Measurements from ENCODE around the gene PTPRB.

The PTPRB gene

GRCh38 chr12:70637303-70638085 is at the start of gene PTPRB:
PTPRB (minus strand) TSS chr12:70637429; CDS start chr12:70637395, 34 bp downstream.
- no peak for DNase-seq (ENCODE audit: low read depth)

DNA sequence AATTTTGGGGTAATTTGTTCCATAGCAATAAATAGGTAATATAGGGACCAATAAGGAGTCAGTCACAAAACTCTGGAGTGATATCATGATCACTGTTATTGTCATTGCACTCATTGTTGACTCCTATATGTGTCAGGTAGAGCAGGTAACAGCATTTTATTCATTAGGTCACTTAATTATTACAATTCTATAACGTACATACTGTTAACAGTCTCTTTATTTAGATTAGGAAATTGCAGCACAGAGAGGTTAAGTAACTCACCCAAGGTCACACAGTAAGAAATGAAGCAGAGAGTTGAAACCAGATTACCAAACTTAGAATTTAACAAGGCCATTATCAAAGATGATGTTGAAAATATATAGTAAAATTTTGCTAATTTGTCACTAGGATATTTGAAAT is 49.7 kb upstream of the PTPRB start:
- DNase-seq (ENCODE audit: low read depth) = no peak

- no peak for DNase-seq (ENCODE audit: low read depth)
These were observed 49.1 kb upstream of the PTPRB start for GRCh38 chr12:70686299-70686698.

DNA sequence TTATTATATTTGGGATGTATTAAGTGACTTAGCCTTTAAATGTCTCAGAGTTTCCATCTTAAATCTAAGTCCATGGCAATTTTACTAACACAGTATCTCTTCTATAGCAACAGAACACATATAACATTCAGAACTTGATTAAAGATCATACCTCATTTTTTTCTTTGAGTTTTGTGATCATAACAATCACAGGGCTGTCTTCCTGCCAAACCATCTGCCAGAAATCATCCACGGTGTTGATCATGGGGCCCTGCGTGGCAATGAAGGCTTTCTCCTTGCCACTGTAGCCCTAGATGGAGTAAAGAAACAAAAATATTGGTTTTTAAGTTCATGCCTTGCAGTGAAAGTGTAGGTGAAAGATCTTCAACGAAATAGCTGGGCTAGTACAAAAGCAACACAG is 46.7 kb upstream of the PTPRB start:
- DNase-seq (ENCODE audit: low read depth) = no peak

GRCh38 chr12:70671698-70672097 is 34.5 kb upstream of the PTPRB start:
- DNase-seq (ENCODE audit: low read depth) = no peak

DNA sequence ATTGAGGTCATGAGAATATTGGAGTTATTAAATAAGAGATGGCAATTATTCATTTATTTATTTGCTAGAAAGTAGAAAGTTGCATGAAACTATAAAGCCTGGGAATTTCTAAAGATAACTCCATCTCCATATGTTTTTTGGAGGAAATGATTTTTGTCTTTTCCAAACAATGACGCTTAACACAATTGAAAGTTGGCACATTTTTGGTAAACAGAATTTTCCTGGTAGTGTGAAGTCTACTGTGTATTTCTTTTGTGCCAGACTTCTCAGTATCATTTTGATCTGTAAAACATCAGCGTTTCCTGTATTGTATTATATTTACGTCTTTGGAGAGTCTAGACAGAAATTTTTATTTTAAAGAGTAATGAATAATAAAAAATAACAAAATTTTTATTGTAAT is 33.7 kb upstream of the PTPRB start:
- no peak for DNase-seq (ENCODE audit: low read depth)

DNA sequence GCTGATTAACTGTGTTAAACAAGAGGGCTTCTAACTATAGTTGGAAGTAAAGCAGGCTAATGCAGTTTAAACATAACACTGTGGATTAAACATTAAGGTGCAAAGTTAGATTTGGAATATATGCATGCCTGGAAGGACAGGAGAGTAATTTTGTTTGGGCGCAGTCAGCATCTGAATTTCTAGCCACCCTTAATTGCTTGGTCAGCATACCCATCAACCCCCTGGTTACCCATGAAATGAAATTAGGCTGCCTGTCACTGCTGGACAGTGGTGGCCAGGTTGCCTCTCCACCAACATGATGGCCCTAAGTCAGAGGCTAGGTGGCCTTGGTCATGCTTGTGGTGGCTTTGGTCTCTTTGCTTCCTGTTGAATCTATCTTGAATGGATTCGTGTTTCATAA is 30.0 kb upstream of the PTPRB start:
- no peak for DNase-seq (ENCODE audit: low read depth)

DNA sequence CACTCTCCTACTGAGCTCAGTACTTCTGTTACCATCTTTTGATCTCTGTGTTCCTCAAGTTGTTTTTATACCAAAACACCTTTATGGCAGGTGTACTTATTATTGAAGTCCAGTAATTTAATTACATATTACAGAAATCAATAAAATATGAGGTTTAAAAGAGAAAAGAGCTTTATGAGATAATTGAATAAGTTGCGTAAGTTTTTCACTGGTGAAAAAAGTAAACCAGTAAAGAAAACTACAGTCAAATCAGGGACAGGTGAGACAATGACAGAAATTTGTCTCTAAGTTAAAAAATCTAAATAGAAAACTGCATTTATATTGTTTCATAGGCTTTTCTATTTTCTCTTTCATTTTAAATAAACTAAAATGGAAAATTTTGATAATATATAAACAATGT is 29.1 kb upstream of the PTPRB start:
- DNase-seq (ENCODE audit: low read depth) = no peak

GRCh38 chr12:70664465-70664881 is 27.2 kb upstream of the PTPRB start:
- DNase-seq (ENCODE audit: low read depth) = no peak

DNA sequence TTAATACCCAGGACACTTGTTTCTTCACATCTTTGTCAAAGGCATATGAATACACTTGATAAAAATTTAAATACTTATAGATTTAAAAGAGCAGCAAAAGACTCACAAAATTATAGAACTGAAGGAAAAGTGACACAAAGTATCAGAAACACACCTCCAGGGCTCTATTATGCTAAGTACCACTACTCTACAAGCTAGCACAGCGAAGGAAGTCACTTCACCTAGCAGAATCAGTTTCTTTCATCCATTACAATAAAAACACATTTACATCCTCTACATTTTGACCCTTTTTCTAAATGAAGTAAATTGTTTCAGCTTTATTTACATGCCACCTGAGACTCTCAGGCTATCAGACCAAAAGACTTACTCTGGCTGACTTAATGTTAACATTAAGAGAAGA is 26.6 kb upstream of the PTPRB start:
- DNase-seq (ENCODE audit: low read depth) = no peak

- no peak for DNase-seq (ENCODE audit: low read depth)
These were observed 24.4 kb upstream of the PTPRB start for GRCh38 chr12:70661466-70662161.

DNA sequence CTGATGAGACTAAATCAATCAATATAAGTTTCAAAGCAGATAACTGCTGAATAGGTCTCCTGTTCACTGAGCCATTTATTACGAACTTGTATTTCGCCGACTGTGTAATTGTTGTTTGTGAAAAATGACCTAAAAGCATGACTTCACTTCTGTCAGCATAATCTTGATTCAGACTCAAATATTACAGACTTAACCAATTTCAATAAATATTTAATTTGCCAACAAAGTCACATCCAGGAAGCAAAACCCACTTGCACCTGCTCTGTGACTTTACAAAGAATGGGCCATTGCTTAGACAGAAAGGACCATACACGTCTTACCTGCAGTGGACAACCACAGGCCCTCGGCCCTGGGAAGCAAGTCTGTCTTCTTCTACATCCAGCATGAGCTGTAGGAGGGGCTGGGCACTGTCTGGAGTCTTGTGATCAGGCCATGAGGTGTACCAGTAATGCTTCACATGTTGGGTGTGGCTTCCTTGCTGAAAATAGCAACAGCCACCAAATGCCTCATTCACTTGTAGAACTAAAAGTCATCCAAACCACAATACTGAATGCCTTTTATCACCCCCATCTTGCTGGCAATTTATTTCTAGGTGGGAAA is 23.5 kb upstream of the PTPRB start:
- DNase-seq (ENCODE audit: low read depth) = no peak

DNA sequence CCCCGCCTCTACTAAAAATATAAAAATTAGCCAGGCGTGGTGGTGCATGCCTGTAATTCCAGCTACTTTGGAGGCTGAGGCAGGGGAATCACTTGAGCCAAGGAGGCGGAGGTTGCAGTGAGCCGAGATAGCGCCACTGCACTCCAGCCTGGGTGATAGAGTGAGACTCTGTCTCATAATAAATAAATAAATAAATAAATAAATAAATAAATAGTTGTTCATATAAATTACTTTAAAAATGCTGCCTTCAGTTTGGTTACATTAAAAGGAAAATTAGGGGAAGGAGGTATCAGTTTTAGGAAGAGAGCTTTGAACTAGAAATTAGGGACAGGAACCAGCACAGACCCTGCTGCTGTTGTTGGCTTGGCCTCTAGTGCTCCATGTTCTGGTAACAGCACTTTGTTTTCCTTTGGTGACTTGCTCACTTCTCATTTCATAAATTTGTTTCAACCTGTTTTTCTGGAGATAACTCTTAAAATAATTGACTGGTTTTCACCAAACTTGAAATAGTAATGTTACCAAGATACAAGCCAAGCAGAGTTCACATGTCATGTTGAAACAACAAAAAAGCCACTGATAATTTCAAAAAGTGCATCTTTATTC is 22.9 kb upstream of the PTPRB start:
- DNase-seq (ENCODE audit: low read depth) = no peak

- DNase-seq (ENCODE audit: low read depth) = no peak
These were observed 21.9 kb upstream of the PTPRB start for GRCh38 chr12:70659077-70659606.

GRCh38 chr12:70657616-70658286 is 20.5 kb upstream of the PTPRB start:
- no peak for DNase-seq (ENCODE audit: low read depth)

DNA sequence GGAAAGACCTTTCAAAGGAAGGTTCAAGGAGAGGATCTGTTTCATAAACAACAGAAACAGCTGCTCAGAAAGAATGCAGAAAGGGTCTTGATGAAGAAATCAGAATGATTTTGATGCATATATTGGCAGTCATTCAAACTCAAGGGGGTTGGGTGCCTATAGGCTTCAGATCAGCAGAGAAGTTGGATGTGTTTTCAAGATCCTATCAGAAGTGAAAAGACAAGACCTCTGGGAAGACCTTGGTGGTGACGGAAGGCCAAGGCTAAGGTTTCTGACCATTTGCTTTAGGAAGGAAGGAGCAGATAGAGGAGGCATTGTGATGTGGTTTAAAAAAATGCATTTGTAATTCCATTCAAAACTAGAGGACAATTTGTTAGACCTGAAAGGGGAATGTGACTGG is 15.2 kb upstream of the PTPRB start:
- DNase-seq (ENCODE audit: low read depth) = no peak

DNA sequence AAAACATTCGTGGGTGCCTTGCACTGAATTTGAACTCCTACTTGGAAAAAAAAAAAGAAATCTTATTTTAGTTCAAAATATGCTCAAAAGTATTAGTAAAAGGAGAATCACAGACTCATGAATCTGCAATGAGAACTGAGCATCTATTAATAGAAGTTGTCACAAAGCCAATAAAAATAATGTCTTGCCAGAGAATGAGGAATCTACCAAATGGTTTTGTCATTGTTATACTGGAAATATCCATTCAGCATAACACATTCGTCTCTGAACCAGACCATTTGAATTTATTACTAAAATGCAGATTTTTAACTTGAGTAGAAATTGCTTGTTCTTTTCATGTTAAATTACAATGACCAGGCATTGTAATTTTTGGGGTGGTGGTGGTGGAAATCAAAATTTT is 11.6 kb upstream of the PTPRB start:
- peak; percentile 43 for DNase-seq (ENCODE audit: low read depth)

DNA sequence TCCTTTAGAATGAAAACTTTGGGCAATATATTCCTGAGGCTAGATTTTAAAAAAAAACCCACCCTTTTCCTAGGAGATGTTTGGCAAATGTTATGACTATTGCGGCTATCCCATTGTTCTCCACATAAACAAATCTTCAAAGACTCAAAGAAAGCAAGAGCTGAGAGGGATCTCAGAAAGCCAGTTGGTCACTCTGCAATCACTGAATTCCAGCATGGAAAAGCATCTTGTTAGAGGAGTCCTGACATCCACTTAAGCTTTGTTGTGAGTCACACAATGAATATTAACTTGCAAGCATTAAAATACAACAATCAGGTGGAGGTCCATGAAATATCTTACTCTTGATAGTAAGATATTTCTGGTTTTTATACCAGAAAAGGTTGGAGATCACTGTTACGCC is 11.0 kb upstream of the PTPRB start:
- no peak for DNase-seq (ENCODE audit: low read depth)

GRCh38 chr12:70646850-70647249 is 9.6 kb upstream of the PTPRB start:
- no peak for DNase-seq (ENCODE audit: low read depth)

- peak; percentile 52 for DNase-seq (ENCODE audit: low read depth)
These were observed 8.5 kb upstream of the PTPRB start for GRCh38 chr12:70645494-70646317.

GRCh38 chr12:70644861-70645260 is 7.6 kb upstream of the PTPRB start:
- DNase-seq (ENCODE audit: low read depth) = no peak

All from fibroblast of gingiva (primary cell).